Retinal pigment epithelial cell (primary cell): Measurements from ENCODE around the gene ACOXL.

Experiments
- DNase-seq: peaks from one replicate; pipeline ENCODE4 v3.0.0-alpha.2; 2010; ENCODE audit warnings: low read depth
- H3K4me3 ChIP-seq: 2 replicates; pipeline ENCODE4 v1.5.1; 2011; ENCODE audit warnings: mild to moderate bottlenecking, low read length, control low read depth, moderate library complexity
- CTCF ChIP-seq: conservative IDR thresholded peaks from 2 replicates; pipeline ENCODE4 v1.5.1; 2011; ENCODE audit warnings: low read depth, low read length, control low read depth, inconsistent platforms

ACOXL gene

GRCh38 chr2:110815938-110816337 is 83.6 kb downstream of the ACOXL start:
- DNase-seq = no peak
- TF ChIP-seq CTCF = no peak
- no peak overlapping the region for H3K4me3 ChIP-seq

DNA sequence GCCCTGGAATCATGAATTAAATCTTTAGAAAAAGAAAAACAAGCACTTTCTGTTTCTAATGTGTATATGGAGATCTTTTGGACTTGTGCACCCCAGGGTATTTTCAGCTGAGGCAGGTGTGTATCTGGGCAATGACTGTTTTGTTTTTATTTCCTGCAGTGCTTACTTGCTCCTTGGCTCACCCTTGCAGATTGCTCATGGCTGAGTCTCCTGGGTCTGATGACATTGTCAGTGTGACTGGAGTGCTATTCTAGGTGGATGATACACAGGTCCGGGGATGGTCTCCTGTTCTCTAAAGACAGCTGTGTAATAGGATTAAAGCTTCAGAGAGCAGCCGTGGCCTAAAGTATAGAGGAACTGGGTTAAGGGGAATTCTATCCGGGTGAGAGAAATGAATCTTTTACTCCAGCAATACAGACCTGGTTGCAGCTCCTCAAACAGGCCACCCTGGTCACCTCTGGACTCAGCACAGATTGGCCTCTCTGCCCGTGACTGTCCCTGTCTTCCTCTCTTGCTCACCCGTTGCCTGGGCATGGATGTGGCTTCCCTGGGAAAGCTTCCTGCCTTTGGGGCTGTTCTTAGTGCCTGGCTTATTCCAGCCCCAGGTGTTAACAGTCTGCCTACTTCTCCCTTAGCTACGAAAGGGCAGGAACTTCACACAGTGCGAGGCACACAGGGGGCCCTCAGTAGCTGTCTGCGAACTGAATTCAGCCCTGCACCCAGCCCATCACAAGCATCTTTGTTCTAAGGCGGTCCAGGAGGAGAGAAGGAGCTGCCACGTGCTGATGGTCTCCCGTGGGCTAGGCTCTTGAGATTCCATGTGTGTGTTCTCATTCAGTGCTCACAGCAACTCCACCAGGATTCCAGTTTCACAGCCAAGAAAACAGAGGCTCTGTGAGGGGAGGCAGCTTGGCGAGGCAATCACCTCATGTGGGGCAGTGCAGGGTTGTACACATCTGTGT is 84.3 kb downstream of the ACOXL start:
- TF ChIP-seq CTCF = no peak
- no peak for DNase-seq
- no peak overlapping the region for H3K4me3 ChIP-seq

GRCh38 chr2:110818767-110819481 is 86.6 kb downstream of the ACOXL start:
- DNase-seq = no peak
- H3K4me3 ChIP-seq = no peak overlapping the region
- TF ChIP-seq CTCF = peak; percentile 36

DNA sequence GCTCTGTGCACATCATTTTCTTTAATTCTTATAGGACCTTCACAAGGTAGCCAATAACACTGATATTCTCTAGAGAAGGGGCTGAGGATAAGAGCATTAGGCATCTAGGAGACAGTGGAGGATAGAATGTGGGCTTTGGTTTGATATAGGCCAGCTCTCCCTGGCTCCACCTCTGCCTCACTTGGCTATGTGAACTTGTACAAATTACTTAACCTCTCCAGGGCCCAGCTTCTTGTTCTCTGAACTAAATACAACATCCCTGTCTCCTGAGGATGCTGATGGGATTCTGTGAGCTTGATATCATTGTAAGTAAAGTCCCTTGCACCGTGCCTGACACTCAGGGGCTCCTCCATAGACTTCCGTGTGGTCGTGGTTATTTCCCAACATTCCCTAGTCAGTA is 87.3 kb downstream of the ACOXL start:
- no peak overlapping the region for H3K4me3 ChIP-seq
- no peak for DNase-seq
- TF ChIP-seq CTCF = no peak

DNA sequence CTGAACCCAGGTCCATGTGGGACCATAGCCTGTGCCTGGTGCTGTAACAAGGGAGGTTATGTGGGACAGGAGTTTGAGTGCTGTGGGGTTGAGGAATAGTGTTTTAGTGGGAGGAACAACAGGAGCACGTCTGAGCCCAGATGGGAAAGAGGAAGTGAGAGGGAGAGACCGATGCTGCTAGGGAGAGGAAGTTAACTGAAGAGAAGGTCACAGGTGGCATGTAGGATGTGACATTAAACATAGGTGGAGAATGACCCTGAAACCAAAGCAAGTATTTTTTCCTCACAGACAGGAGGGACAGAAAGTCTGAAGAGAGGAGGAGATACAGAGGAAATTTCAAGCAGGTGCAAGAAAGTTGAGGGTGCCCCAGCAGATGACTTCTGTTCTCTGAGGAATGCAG is 87.8 kb downstream of the ACOXL start:
- no peak overlapping the region for H3K4me3 ChIP-seq
- no peak for DNase-seq
- no peak for TF ChIP-seq CTCF

GRCh38 chr2:110823165-110823564 is 90.8 kb downstream of the ACOXL start:
- H3K4me3 ChIP-seq = no peak overlapping the region
- no peak for TF ChIP-seq CTCF
- DNase-seq = no peak
